ENCODE results near the gene SIDT1. TPM values are rescaled to one million over a fixed set of nuclear protein-coding genes. Genes with fewer than 3 reads are reported as not detected.

SIDT1 gene
- total RNA-seq, 1 donor from 2014 or later, result 0.69 TPM

GRCh38 chr3:113559009-113559408 lies 26.7 kb downstream of the SIDT1 start:
- no peak for DNase-seq
- H3K27me3 ChIP-seq (ENCODE audit: low read depth), result peaks cover 16% of the 10 kb centered on the region
- H3K4me3 ChIP-seq, result no peak overlapping the region
- no peaks in the 10 kb centered on the region for H3K36me3 ChIP-seq
- no peaks in the 10 kb centered on the region for H3K9me3 ChIP-seq (replicated peaks)
- H3K27ac ChIP-seq (replicated peaks), result no peak overlapping the region
- TF ChIP-seq CTCF (IDR thresholded peaks at IDR 0.05; ENCODE audit: borderline replicate concordance), result no peak
- no peaks in the 10 kb centered on the region for H3K4me1 ChIP-seq
- intact Hi-C loops (cut with micrococcal nuclease), result no loop called here

GRCh38 chr3:113560271-113560670 lies 27.9 kb downstream of the SIDT1 start:
- intact Hi-C loops (cut with micrococcal nuclease), result no loop called here
- Histone ChIP-seq H3K4me1 (no peaks in the 10 kb centered on the region), H3K27me3 (ENCODE audit: low read depth) (peaks cover 13% of the 10 kb centered on the region), H3K36me3 (no peaks in the 10 kb centered on the region), H3K27ac (replicated peaks) (no peak overlapping the region), H3K4me3 (no peak overlapping the region), H3K9me3 (replicated peaks) (no peaks in the 10 kb centered on the region)
- DNase-seq, result no peak
- no peak for TF ChIP-seq CTCF (IDR thresholded peaks at IDR 0.05; ENCODE audit: borderline replicate concordance)

- no peaks in the 10 kb centered on the region for H3K36me3 ChIP-seq
- H3K27ac ChIP-seq (replicated peaks), result no peak overlapping the region
- H3K4me1 ChIP-seq, result no peaks in the 10 kb centered on the region
- H3K27me3 ChIP-seq (ENCODE audit: low read depth), result peaks cover 16% of the 10 kb centered on the region
- H3K9me3 ChIP-seq (replicated peaks), result no peaks in the 10 kb centered on the region
- no peak for DNase-seq
- TF ChIP-seq CTCF (IDR thresholded peaks at IDR 0.05; ENCODE audit: borderline replicate concordance), result no peak
- intact Hi-C loops (cut with micrococcal nuclease), result no loop called here
- H3K4me3 ChIP-seq, result no peak overlapping the region
Measured at GRCh38 chr3:113560831-113561623, 28.7 kb downstream of the SIDT1 start.

GRCh38 chr3:113565555-113565954 lies 33.2 kb downstream of the SIDT1 start:
- H3K36me3 ChIP-seq, result no peaks in the 10 kb centered on the region
- peaks cover 40% of the 10 kb centered on the region for H3K27me3 ChIP-seq (ENCODE audit: low read depth)
- no peak overlapping the region for H3K4me3 ChIP-seq
- H3K4me1 ChIP-seq, result no peaks in the 10 kb centered on the region
- no peak overlapping the region for H3K27ac ChIP-seq (replicated peaks)
- TF ChIP-seq CTCF (IDR thresholded peaks at IDR 0.05; ENCODE audit: borderline replicate concordance), result no peak
- no peak for DNase-seq
- intact Hi-C loops (cut with micrococcal nuclease), result no loop called here
- no peaks in the 10 kb centered on the region for H3K9me3 ChIP-seq (replicated peaks)

- no peaks in the 10 kb centered on the region for H3K36me3 ChIP-seq
- intact Hi-C loops (cut with micrococcal nuclease), result no loop called here
- no peak overlapping the region for H3K27ac ChIP-seq (replicated peaks)
- H3K27me3 ChIP-seq (ENCODE audit: low read depth), result peaks cover 60% of the 10 kb centered on the region
- DNase-seq, result no peak
- no peak overlapping the region for H3K4me3 ChIP-seq
- H3K9me3 ChIP-seq (replicated peaks), result no peaks in the 10 kb centered on the region
- no peak for TF ChIP-seq CTCF (IDR thresholded peaks at IDR 0.05; ENCODE audit: borderline replicate concordance)
- H3K4me1 ChIP-seq, result no peaks in the 10 kb centered on the region
Measured at GRCh38 chr3:113570158-113570557, 37.8 kb downstream of the SIDT1 start.
